Ovary (tissue), 3 donors: ENCODE data around the gene NRDE2.

Source experiments
- CTCF ChIP-seq, 3 donors: fragments of 450-650 bp in 2 of 3; fragments of 200-600 bp in 1 of 3; IDR thresholded peaks; one replicate each; pipeline versions ENCODE4 v1.5.1 to v1.8.0; 2016 to 2022; ENCODE audit warnings: antibody characterized with exemption in 3 of 3, mild to moderate bottlenecking in 1 of 3
- EP300 ChIP-seq: sonication (generic); formaldehyde crosslinking; IDR thresholded peaks from one replicate; pipeline ENCODE4 v1.6.1; 2017; ENCODE audit warnings: antibody characterized with exemption
- donor health status: DM: no; HTN: no; CAD: no.

GRCh38 chr14:90378249-90378648 lies 46.5 kb upstream of the NRDE2 start:
- no peak for TF ChIP-seq CTCF (IDR thresholded peaks at IDR 0.05)
- TF ChIP-seq EP300, result no peak
